DOHH2 (cell line): ENCODE data around the gene ROR1.
"Not testable (repeated sequence)": the region's sequence is repeated elsewhere in the genome, so short reads cannot be mapped to it uniquely, and the experiment has no call there.

Source experiments
- CTCF ChIP-seq: fragments of 200-600 bp; sonication (generic); IDR thresholded peaks from one replicate; pipeline ENCODE4 v1.5.1; 2014; ENCODE audit warnings: antibody characterized with exemption, mild to moderate bottlenecking, low read depth, low read length; ENCODE audit not compliant: poor library complexity, severe bottlenecking
- EZH2phosphoT487 ChIP-seq: fragments of 200-600 bp; sonication (generic); IDR thresholded peaks from 2 replicates; pipeline ENCODE4 v1.6.1; 2017; ENCODE audit warnings: borderline replicate concordance, mild to moderate bottlenecking, antibody characterized with exemption, low read length, moderate library complexity, mixed read lengths

GRCh38 chr1:63816217-63816815 lies 42.5 kb downstream of the ROR1 start:
- not testable (repeated sequence) for TF ChIP-seq CTCF, EZH2phosphoT487
